Measurements from ENCODE around the gene MAMSTR.

Gene MAMSTR

GRCh38 chr19:48711106-48711662 is 8.3 kb downstream of the MAMSTR start:
- Histone ChIP-seq H2AFZ (ENCODE audit: low read length) (no peak overlapping the region), H3K4me1 (ENCODE audit: control insufficient read depth in 2 of 2, insufficient read depth in 1 of 2, low read depth in 1 of 2, low read length in 2 of 2) (peaks cover 11 to 12% of the 10 kb centered on the region in 2 donors), H3K36me3 (replicated peaks in 1 of 2; ENCODE audit: control insufficient read depth in 2 of 2, insufficient read depth in 2 of 2, low read length in 2 of 2) (no peaks in the 10 kb centered on the region), H3K27me3 (ENCODE audit: control insufficient read depth in 3 of 3, insufficient read depth in 3 of 3, low read depth in 1 of 3, low read length in 3 of 3) (no peaks in the 10 kb centered on the region), H3K9me3 (replicated peaks in 1 of 2; ENCODE audit: control insufficient read depth in 2 of 2, insufficient read depth in 1 of 2, low read depth in 1 of 2, low read length in 2 of 2) (no peaks in the 10 kb centered on the region), H2BK5ac (ENCODE audit: low read length) (no peak overlapping the region), H2BK120ac (ENCODE audit: low read depth, low read length) (no peak overlapping the region), H3K27ac (replicated peaks; ENCODE audit: low read length) (no peak overlapping the region), H2BK15ac (ENCODE audit: low read length) (no peak overlapping the region), H3K4ac (ENCODE audit: low read length) (no peak overlapping the region), H3K23ac (ENCODE audit: low read depth, low read length, poor library complexity) (no peak overlapping the region), H3K4me3 (ENCODE audit: low read length in 2 of 2) (no peak overlapping the region), H2AK5ac (ENCODE audit: low read depth, low read length) (no peak overlapping the region), H4K8ac (ENCODE audit: low read depth, low read length) (no peak overlapping the region), H3K14ac (ENCODE audit: low read length) (no peak overlapping the region), H4K91ac (ENCODE audit: low read depth, low read length, poor library complexity) (no peak overlapping the region), H3K18ac (ENCODE audit: low read length) (no peak overlapping the region), H3K4me2 (ENCODE audit: insufficient read depth, low read length, poor library complexity, severe bottlenecking) (no peak overlapping the region), H3K79me1 (ENCODE audit: low read depth, low read length) (no peaks in the 10 kb centered on the region), H3K9ac (ENCODE audit: low read depth, low read length, poor library complexity) (no peak overlapping the region), H2BK12ac (ENCODE audit: low read length) (no peak overlapping the region)
- WGBS, 2 donors (ENCODE audit: extremely low coverage in 2 of 2, insufficient read length in 2 of 2, insufficient replicate concordance in 1 of 2), result no CpG with 5 or more reads among the region's 4 CpGs
- no peak for DNase-seq (ENCODE audit: low spot score)

GRCh38 chr19:48708471-48708870 is 11.1 kb downstream of the MAMSTR start:
- H3K14ac ChIP-seq (ENCODE audit: low read length), result no peak overlapping the region
- H4K8ac ChIP-seq (ENCODE audit: low read depth, low read length), result no peak overlapping the region
- no peak overlapping the region for H3K27ac ChIP-seq (replicated peaks; ENCODE audit: low read length)
- no peak overlapping the region for H2AFZ ChIP-seq (ENCODE audit: low read length)
- H3K18ac ChIP-seq (ENCODE audit: low read length), result peak overlapping the region; percentile 49
- no peak overlapping the region for H3K4me2 ChIP-seq (ENCODE audit: insufficient read depth, low read length, poor library complexity, severe bottlenecking)
- H3K23ac ChIP-seq (ENCODE audit: low read depth, low read length, poor library complexity), result peak overlapping the region; percentile 12
- H3K4ac ChIP-seq (ENCODE audit: low read length), result no peak overlapping the region
- no peak overlapping the region for H4K91ac ChIP-seq (ENCODE audit: low read depth, low read length, poor library complexity)
- H3K4me3 ChIP-seq (ENCODE audit: low read length in 2 of 2), result peak overlapping the region in 1 of 2 donors; percentile 52
- H3K4me1 ChIP-seq (ENCODE audit: control insufficient read depth in 2 of 2, insufficient read depth in 1 of 2, low read depth in 1 of 2, low read length in 2 of 2), result peaks cover 4 to 6% of the 10 kb centered on the region in 2 donors
- no peak overlapping the region for H2AK5ac ChIP-seq (ENCODE audit: low read depth, low read length)
- H2BK12ac ChIP-seq (ENCODE audit: low read length), result no peak overlapping the region
- DNase-seq (ENCODE audit: low spot score), result no peak
- H2BK120ac ChIP-seq (ENCODE audit: low read depth, low read length), result no peak overlapping the region
- no peak overlapping the region for H2BK5ac ChIP-seq (ENCODE audit: low read length)
- no peaks in the 10 kb centered on the region for H3K79me1 ChIP-seq (ENCODE audit: low read depth, low read length)
- peaks cover 0 to 3% of the 10 kb centered on the region in 2 donors for H3K9me3 ChIP-seq (replicated peaks in 1 of 2; ENCODE audit: control insufficient read depth in 2 of 2, insufficient read depth in 1 of 2, low read depth in 1 of 2, low read length in 2 of 2)
- H3K9ac ChIP-seq (ENCODE audit: low read depth, low read length, poor library complexity), result no peak overlapping the region
- no CpG with 5 or more reads among the region's 11 CpGs for WGBS, 2 donors (ENCODE audit: extremely low coverage in 2 of 2, insufficient read length in 2 of 2, insufficient replicate concordance in 1 of 2)
- H3K36me3 ChIP-seq (replicated peaks in 1 of 2; ENCODE audit: control insufficient read depth in 2 of 2, insufficient read depth in 2 of 2, low read length in 2 of 2), result no peaks in the 10 kb centered on the region
- H3K27me3 ChIP-seq (ENCODE audit: control insufficient read depth in 3 of 3, insufficient read depth in 3 of 3, low read depth in 1 of 3, low read length in 3 of 3), result no peaks in the 10 kb centered on the region
- H2BK15ac ChIP-seq (ENCODE audit: low read length), result no peak overlapping the region

DNA sequence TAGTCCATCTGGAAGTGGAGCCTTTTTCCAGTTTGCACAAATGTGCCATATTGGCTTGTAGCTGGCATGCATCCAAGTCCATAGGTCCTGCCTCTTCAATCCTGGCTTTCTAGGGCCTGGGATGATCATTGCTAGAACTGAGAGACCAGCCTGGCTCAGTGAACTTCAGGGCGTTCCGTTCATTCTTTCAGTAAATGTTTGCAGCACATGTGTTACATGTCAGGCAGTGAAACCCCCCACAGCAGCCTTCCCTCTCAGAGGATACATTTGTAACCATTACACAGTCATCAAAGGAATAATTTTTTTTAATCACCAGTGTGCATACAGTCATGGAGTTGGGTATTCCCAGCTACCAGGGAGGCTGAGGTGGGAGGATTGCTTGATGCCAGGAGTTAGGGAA is 14.1 kb downstream of the MAMSTR start:
- no peak overlapping the region for H3K4me3 ChIP-seq (ENCODE audit: low read length in 2 of 2)
- H3K9ac ChIP-seq (ENCODE audit: low read depth, low read length, poor library complexity), result no peak overlapping the region
- no peak overlapping the region for H2BK120ac ChIP-seq (ENCODE audit: low read depth, low read length)
- H3K23ac ChIP-seq (ENCODE audit: low read depth, low read length, poor library complexity), result no peak overlapping the region
- H2BK5ac ChIP-seq (ENCODE audit: low read length), result peak overlapping the region; percentile 13
- DNase-seq (ENCODE audit: low spot score), result no peak
- no peak overlapping the region for H3K4me2 ChIP-seq (ENCODE audit: insufficient read depth, low read length, poor library complexity, severe bottlenecking)
- no CpG with 5 or more reads among the region's 2 CpGs for WGBS, 2 donors (ENCODE audit: extremely low coverage in 2 of 2, insufficient read length in 2 of 2, insufficient replicate concordance in 1 of 2)
- H3K14ac ChIP-seq (ENCODE audit: low read length), result no peak overlapping the region
- peaks cover 0 to 3% of the 10 kb centered on the region in 2 donors for H3K9me3 ChIP-seq (replicated peaks in 1 of 2; ENCODE audit: control insufficient read depth in 2 of 2, insufficient read depth in 1 of 2, low read depth in 1 of 2, low read length in 2 of 2)
- H3K27me3 ChIP-seq (ENCODE audit: control insufficient read depth in 3 of 3, insufficient read depth in 3 of 3, low read depth in 1 of 3, low read length in 3 of 3), result no peaks in the 10 kb centered on the region
- no peak overlapping the region for H2BK15ac ChIP-seq (ENCODE audit: low read length)
- H4K91ac ChIP-seq (ENCODE audit: low read depth, low read length, poor library complexity), result no peak overlapping the region
- H3K36me3 ChIP-seq (replicated peaks in 1 of 2; ENCODE audit: control insufficient read depth in 2 of 2, insufficient read depth in 2 of 2, low read length in 2 of 2), result peaks cover 0 to 2% of the 10 kb centered on the region in 2 donors
- no peak overlapping the region for H4K8ac ChIP-seq (ENCODE audit: low read depth, low read length)
- no peak overlapping the region for H3K27ac ChIP-seq (replicated peaks; ENCODE audit: low read length)
- H2BK12ac ChIP-seq (ENCODE audit: low read length), result no peak overlapping the region
- no peak overlapping the region for H3K18ac ChIP-seq (ENCODE audit: low read length)
- no peak overlapping the region for H2AK5ac ChIP-seq (ENCODE audit: low read depth, low read length)
- no peak overlapping the region for H2AFZ ChIP-seq (ENCODE audit: low read length)
- no peak overlapping the region for H3K4ac ChIP-seq (ENCODE audit: low read length)
- no peaks in the 10 kb centered on the region for H3K4me1 ChIP-seq (ENCODE audit: control insufficient read depth in 2 of 2, insufficient read depth in 1 of 2, low read depth in 1 of 2, low read length in 2 of 2)
- H3K79me1 ChIP-seq (ENCODE audit: low read depth, low read length), result no peaks in the 10 kb centered on the region

DNA sequence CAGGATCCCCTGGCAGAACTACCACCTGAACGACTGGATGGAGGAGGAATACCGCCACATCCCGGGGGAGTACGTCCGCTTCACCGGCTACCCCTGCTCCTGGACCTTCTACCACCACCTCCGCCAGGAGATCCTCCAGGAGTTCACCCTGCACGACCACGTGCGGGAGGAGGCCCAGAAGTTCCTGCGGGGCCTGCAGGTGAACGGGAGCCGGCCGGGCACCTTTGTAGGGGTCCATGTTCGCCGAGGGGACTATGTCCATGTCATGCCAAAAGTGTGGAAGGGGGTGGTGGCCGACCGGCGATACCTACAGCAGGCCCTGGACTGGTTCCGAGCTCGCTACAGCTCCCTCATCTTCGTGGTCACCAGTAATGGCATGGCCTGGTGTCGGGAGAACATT is 16.2 kb downstream of the MAMSTR start:
- H2BK5ac ChIP-seq (ENCODE audit: low read length), result no peak overlapping the region
- peaks cover 0 to 2% of the 10 kb centered on the region in 2 donors for H3K36me3 ChIP-seq (replicated peaks in 1 of 2; ENCODE audit: control insufficient read depth in 2 of 2, insufficient read depth in 2 of 2, low read length in 2 of 2)
- no peak overlapping the region for H4K91ac ChIP-seq (ENCODE audit: low read depth, low read length, poor library complexity)
- H3K4ac ChIP-seq (ENCODE audit: low read length), result no peak overlapping the region
- H2BK15ac ChIP-seq (ENCODE audit: low read length), result no peak overlapping the region
- peaks cover 0 to 3% of the 10 kb centered on the region in 2 donors for H3K9me3 ChIP-seq (replicated peaks in 1 of 2; ENCODE audit: control insufficient read depth in 2 of 2, insufficient read depth in 1 of 2, low read depth in 1 of 2, low read length in 2 of 2)
- H3K4me2 ChIP-seq (ENCODE audit: insufficient read depth, low read length, poor library complexity, severe bottlenecking), result no peak overlapping the region
- H3K18ac ChIP-seq (ENCODE audit: low read length), result no peak overlapping the region
- H3K14ac ChIP-seq (ENCODE audit: low read length), result no peak overlapping the region
- H2AFZ ChIP-seq (ENCODE audit: low read length), result no peak overlapping the region
- H2AK5ac ChIP-seq (ENCODE audit: low read depth, low read length), result no peak overlapping the region
- DNase-seq (ENCODE audit: low spot score), result no peak
- no peak overlapping the region for H3K4me3 ChIP-seq (ENCODE audit: low read length in 2 of 2)
- no peak overlapping the region for H2BK120ac ChIP-seq (ENCODE audit: low read depth, low read length)
- peaks cover 0 to under 1% (median 0%) of the 10 kb centered on the region in 3 experiments for H3K27me3 ChIP-seq (ENCODE audit: control insufficient read depth in 3 of 3, insufficient read depth in 3 of 3, low read depth in 1 of 3, low read length in 3 of 3)
- no peak overlapping the region for H4K8ac ChIP-seq (ENCODE audit: low read depth, low read length)
- no peak overlapping the region for H2BK12ac ChIP-seq (ENCODE audit: low read length)
- no peak overlapping the region for H3K27ac ChIP-seq (replicated peaks; ENCODE audit: low read length)
- H3K23ac ChIP-seq (ENCODE audit: low read depth, low read length, poor library complexity), result no peak overlapping the region
- no CpG with 5 or more reads among the region's 23 CpGs for WGBS, 2 donors (ENCODE audit: extremely low coverage in 2 of 2, insufficient read length in 2 of 2, insufficient replicate concordance in 1 of 2)
- H3K79me1 ChIP-seq (ENCODE audit: low read depth, low read length), result no peaks in the 10 kb centered on the region
- no peaks in the 10 kb centered on the region for H3K4me1 ChIP-seq (ENCODE audit: control insufficient read depth in 2 of 2, insufficient read depth in 1 of 2, low read depth in 1 of 2, low read length in 2 of 2)
- H3K9ac ChIP-seq (ENCODE audit: low read depth, low read length, poor library complexity), result no peak overlapping the region
